Neuron (in vitro differentiated cells): ENCODE data around the gene C5orf15.

Source experiments
- H2AFZ ChIP-seq: one replicate; pipeline ENCODE4 v1.6.1; 2013; ENCODE audit warnings: low read depth, mild to moderate bottlenecking, inconsistent platforms, low read length, moderate library complexity
- H3K27me3 ChIP-seq: one replicate; pipeline ENCODE4 v1.6.1; 2013; ENCODE audit warnings: low read length; ENCODE audit not compliant: insufficient read depth
- H3K36me3 ChIP-seq: one replicate; pipeline ENCODE4 v1.6.1; 2013; ENCODE audit warnings: low read length; ENCODE audit not compliant: insufficient read depth
- H3K4me1 ChIP-seq: one replicate; pipeline ENCODE4 v1.6.1; 2013; ENCODE audit warnings: low read length; ENCODE audit not compliant: insufficient read depth
- H3K4me3 ChIP-seq: 2 replicates; pipeline ENCODE4 v1.5.1; 2013; ENCODE audit warnings: mild to moderate bottlenecking, low read length, moderate library complexity
- H3K9me3 ChIP-seq: one replicate; pipeline ENCODE4 v1.6.1; 2013; ENCODE audit warnings: low read length

Gene C5orf15

GRCh38 chr5:134000091-134000511 is 31.7 kb upstream of the C5orf15 start:
- Histone ChIP-seq H3K4me1 (peaks cover 21% of the 10 kb centered on the region), H2AFZ (no peak overlapping the region), H3K36me3 (peaks cover 18% of the 10 kb centered on the region), H3K27me3 (no peaks in the 10 kb centered on the region), H3K4me3 (no peak overlapping the region), H3K9me3 (no peaks in the 10 kb centered on the region)

GRCh38 chr5:133998807-133999206 is 30.4 kb upstream of the C5orf15 start:
- Histone ChIP-seq H2AFZ (no peak overlapping the region), H3K36me3 (peaks cover 18% of the 10 kb centered on the region), H3K9me3 (no peaks in the 10 kb centered on the region), H3K4me3 (no peak overlapping the region), H3K4me1 (peaks cover 21% of the 10 kb centered on the region), H3K27me3 (no peaks in the 10 kb centered on the region)

- Histone ChIP-seq H3K36me3 (peaks cover 18% of the 10 kb centered on the region), H2AFZ (no peak overlapping the region), H3K27me3 (no peaks in the 10 kb centered on the region), H3K4me3 (no peak overlapping the region), H3K9me3 (no peaks in the 10 kb centered on the region), H3K4me1 (peaks cover 16% of the 10 kb centered on the region)
Observed at GRCh38 chr5:133998042-133998441, 29.6 kb upstream of the C5orf15 start.

GRCh38 chr5:133996683-133997252 is 28.3 kb upstream of the C5orf15 start:
- Histone ChIP-seq H2AFZ (no peak overlapping the region), H3K27me3 (no peaks in the 10 kb centered on the region), H3K9me3 (no peaks in the 10 kb centered on the region), H3K4me1 (peaks cover 13% of the 10 kb centered on the region), H3K4me3 (no peak overlapping the region), H3K36me3 (peaks cover 12% of the 10 kb centered on the region)

- Histone ChIP-seq H3K4me3 (no peak overlapping the region), H2AFZ (no peak overlapping the region), H3K36me3 (peaks cover 12% of the 10 kb centered on the region), H3K4me1 (peaks cover 13% of the 10 kb centered on the region), H3K9me3 (no peaks in the 10 kb centered on the region), H3K27me3 (no peaks in the 10 kb centered on the region)
Observed at GRCh38 chr5:133995883-133996563, 27.6 kb upstream of the C5orf15 start.

GRCh38 chr5:133995341-133995740 is 26.9 kb upstream of the C5orf15 start:
- no peaks in the 10 kb centered on the region for H3K9me3 ChIP-seq
- H2AFZ ChIP-seq, result no peak overlapping the region
- H3K4me3 ChIP-seq, result no peak overlapping the region
- no peaks in the 10 kb centered on the region for H3K27me3 ChIP-seq
- H3K36me3 ChIP-seq, result peaks cover 15% of the 10 kb centered on the region
- peaks cover 13% of the 10 kb centered on the region for H3K4me1 ChIP-seq

- Histone ChIP-seq H3K9me3 (no peaks in the 10 kb centered on the region), H3K36me3 (peaks cover 18% of the 10 kb centered on the region), H3K4me3 (no peak overlapping the region), H3K4me1 (peaks cover 13% of the 10 kb centered on the region), H3K27me3 (no peaks in the 10 kb centered on the region), H2AFZ (no peak overlapping the region)
Observed at GRCh38 chr5:133994990-133995333, 26.5 kb upstream of the C5orf15 start.

GRCh38 chr5:133994297-133994989 is 26.0 kb upstream of the C5orf15 start:
- Histone ChIP-seq H3K4me1 (peaks cover 13% of the 10 kb centered on the region), H3K27me3 (no peaks in the 10 kb centered on the region), H3K9me3 (no peaks in the 10 kb centered on the region), H2AFZ (no peak overlapping the region), H3K4me3 (no peak overlapping the region), H3K36me3 (peaks cover 18% of the 10 kb centered on the region)

GRCh38 chr5:133993185-133993936 is 24.9 kb upstream of the C5orf15 start:
- no peaks in the 10 kb centered on the region for H3K27me3 ChIP-seq
- H3K4me3 ChIP-seq, result no peak overlapping the region
- H3K36me3 ChIP-seq, result peaks cover 24% of the 10 kb centered on the region
- H3K9me3 ChIP-seq, result no peaks in the 10 kb centered on the region
- H3K4me1 ChIP-seq, result peaks cover 13% of the 10 kb centered on the region
- no peak overlapping the region for H2AFZ ChIP-seq

- Histone ChIP-seq H2AFZ (no peak overlapping the region), H3K9me3 (no peaks in the 10 kb centered on the region), H3K36me3 (peaks cover 28% of the 10 kb centered on the region), H3K4me1 (peaks cover 13% of the 10 kb centered on the region), H3K27me3 (no peaks in the 10 kb centered on the region), H3K4me3 (no peak overlapping the region)
Observed at GRCh38 chr5:133992429-133993155, 24.2 kb upstream of the C5orf15 start.

GRCh38 chr5:133991171-133991910 is 22.9 kb upstream of the C5orf15 start:
- peaks cover 12% of the 10 kb centered on the region for H3K4me1 ChIP-seq
- peaks cover 39% of the 10 kb centered on the region for H3K36me3 ChIP-seq
- no peak overlapping the region for H3K4me3 ChIP-seq
- no peaks in the 10 kb centered on the region for H3K9me3 ChIP-seq
- H3K27me3 ChIP-seq, result no peaks in the 10 kb centered on the region
- H2AFZ ChIP-seq, result no peak overlapping the region

- Histone ChIP-seq H3K36me3 (peaks cover 47% of the 10 kb centered on the region), H3K9me3 (no peaks in the 10 kb centered on the region), H3K4me3 (no peak overlapping the region), H2AFZ (no peak overlapping the region), H3K27me3 (no peaks in the 10 kb centered on the region), H3K4me1 (peaks cover 3% of the 10 kb centered on the region)
Observed at GRCh38 chr5:133990396-133990795, 22.0 kb upstream of the C5orf15 start.
